AG04449 (cell line): Measurements from ENCODE around the gene ZNF574.

Source experiments
- CTCF ChIA-PET: fragments of 350-600 bp; formaldehyde crosslinking; extraction: SDS; loops from one replicate; lab custom pipeline; 2021; ENCODE audit warnings: antibody characterized with exemption; lab: Yijun Ruan, JAX
- POLR2A ChIA-PET: fragments of 400-600, 350-600 bp; formaldehyde crosslinking; extraction: SDS; loops from one replicate; lab custom pipeline; 2020; ENCODE audit warnings: antibody characterized with exemption, inconsistent platforms; lab: Yijun Ruan, JAX
- DNase-seq: peaks from one replicate; pipeline ENCODE4 v3.0.0-alpha.2; 2010; ENCODE audit warnings: low read depth, low spot score
- H3K4me3 ChIP-seq: 2 replicates; pipeline ENCODE4 v1.5.1; 2011; ENCODE audit warnings: low read depth, mild to moderate bottlenecking, control low read depth, low read length
- CTCF ChIP-seq: IDR thresholded peaks from one replicate; pipeline ENCODE4 v1.5.1; 2011; ENCODE audit warnings: mild to moderate bottlenecking, moderate library complexity, low read length, control low read depth, inconsistent platforms; ENCODE audit not compliant: insufficient read depth; ENCODE audit errors: missing control alignments

ZNF574 gene

GRCh38 chr19:42053037-42053935, 22.7 kb upstream of the ZNF574 start:
- ChIA-PET POLR2A (interaction anchor here (0.8 kb wide), 1 partner anchor 23 kb away, joined by 4 read pairs; the partner anchor contains the start of gene ZNF574), CTCF (interaction anchor here (2.0 kb wide), 2 partner anchors 10 to 18 kb away, joined by 6 to 10 read pairs; no protein-coding TSS in a partner anchor)
- no peak for DNase-seq
- no peak overlapping the region for H3K4me3 ChIP-seq
- TF ChIP-seq CTCF: no peak

DNA sequence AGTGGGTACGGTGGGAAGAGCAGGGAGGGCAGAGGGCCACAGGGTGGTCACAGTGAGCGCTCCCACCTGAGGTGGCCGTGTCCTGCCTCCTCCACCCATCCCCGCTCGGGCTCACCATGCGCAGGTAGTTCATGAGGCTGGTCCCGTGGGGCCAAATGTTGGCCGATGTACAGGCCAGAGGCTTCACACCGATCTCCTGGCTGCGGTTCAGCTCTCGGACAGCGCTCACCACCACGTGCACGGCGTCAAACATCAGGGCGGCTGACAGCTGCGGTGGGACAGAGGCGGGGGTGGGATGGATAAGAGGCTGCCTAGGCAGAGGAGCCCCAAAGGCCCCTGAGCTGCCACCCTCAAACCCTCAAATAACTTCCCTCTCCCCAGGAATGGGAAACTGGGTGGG, 21.8 kb upstream of the ZNF574 start:
- no peak for TF ChIP-seq CTCF
- ChIA-PET POLR2A (no interaction called here), CTCF (interaction anchor here (1.5 kb wide), 1 partner anchor 19 kb away, joined by 4 read pairs; no protein-coding TSS in a partner anchor)
- DNase-seq: no peak
- no peak overlapping the region for H3K4me3 ChIP-seq

- CTCF ChIA-PET: interaction anchor here (1.3 kb wide), 1 partner anchor 23 kb away, joined by 3 read pairs; no protein-coding TSS in a partner anchor
- POLR2A ChIA-PET: no interaction called here
- H3K4me3 ChIP-seq: no peak overlapping the region
- no peak for TF ChIP-seq CTCF
- no peak for DNase-seq
Observed at GRCh38 chr19:42057846-42058245, 18.1 kb upstream of the ZNF574 start.

DNA sequence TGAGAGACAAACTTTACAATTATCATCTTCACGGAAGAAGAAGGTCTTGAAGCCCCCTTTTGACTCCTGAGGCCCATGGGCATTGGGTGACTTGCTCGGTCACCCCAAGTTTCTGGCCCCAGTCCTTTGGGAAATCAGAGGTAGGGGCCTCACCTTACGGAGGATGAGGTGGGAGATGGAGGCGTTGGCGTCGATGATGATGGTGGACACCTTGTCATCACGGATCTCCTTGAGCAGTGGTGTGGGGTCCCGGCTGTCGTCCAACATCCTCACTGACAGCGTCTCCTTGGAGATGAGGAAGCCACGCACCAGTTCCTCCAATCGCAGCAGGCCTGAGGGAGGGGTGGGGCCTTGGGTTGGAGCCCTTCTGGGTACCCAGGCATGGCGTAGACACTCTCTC, 16.8 kb upstream of the ZNF574 start:
- no peak for TF ChIP-seq CTCF
- ChIA-PET POLR2A (no interaction called here), CTCF (interaction anchor here (1.1 kb wide), 1 partner anchor 12 kb away, joined by 3 read pairs; no protein-coding TSS in a partner anchor)
- DNase-seq: no peak
- H3K4me3 ChIP-seq: no peak overlapping the region

DNA sequence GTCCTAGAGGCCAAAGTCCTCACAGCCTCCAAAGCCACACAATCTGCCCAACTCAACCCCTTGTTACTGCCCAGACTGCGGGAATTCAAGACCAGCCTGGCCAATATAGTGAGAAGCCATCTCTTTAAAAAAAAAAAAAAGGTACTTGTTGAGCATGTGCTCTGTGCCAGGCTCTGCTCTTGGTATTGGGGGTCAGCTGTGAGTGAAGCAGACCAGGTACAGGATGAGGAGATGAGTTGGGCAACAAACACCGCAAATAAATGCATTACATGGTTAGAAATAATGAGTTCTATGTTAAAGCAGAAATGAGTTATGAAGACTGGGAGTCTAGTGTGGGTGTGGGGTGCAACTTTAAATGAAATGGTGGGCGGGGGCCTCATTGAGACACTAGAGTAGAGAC, 15.8 kb upstream of the ZNF574 start:
- no peak for TF ChIP-seq CTCF
- ChIA-PET CTCF (interaction anchor here (1.1 to 1.2 kb wide), 2 partner anchors 13 to 25 kb away, joined by 3 to 7 read pairs; no protein-coding TSS in a partner anchor), POLR2A (interaction anchor here (1.0 kb wide), 1 partner anchor 11 kb away, joined by 3 read pairs; no protein-coding TSS in a partner anchor)
- DNase-seq: no peak
- H3K4me3 ChIP-seq: no peak overlapping the region

GRCh38 chr19:42062381-42062780, 13.6 kb upstream of the ZNF574 start:
- TF ChIP-seq CTCF: no peak
- ChIA-PET CTCF (no interaction called here), POLR2A (no interaction called here)
- H3K4me3 ChIP-seq: no peak overlapping the region
- no peak for DNase-seq
